Hepatic stellate cell (primary cell): Measurements from ENCODE around the gene PRRT2.

ENCODE experiments used
- DNase-seq: peaks from one replicate; pipeline ENCODE4 v3.0.0; 2011; ENCODE audit warnings: low spot score

The PRRT2 gene

GRCh38 chr16:29862884-29863668, 51.1 kb downstream of the PRRT2 start, which contains the start of gene CDIPT:
TSS of gene CDIPT (minus strand) at chr16:29863226. CDS start at chr16:29862857, 369 bp downstream.
- DNase-seq, result peak; percentile 91

GRCh38 chr16:29863669-29863984, 51.6 kb downstream of the PRRT2 start:
- DNase-seq, result no peak

GRCh38 chr16:29864205-29864604, 52.2 kb downstream of the PRRT2 start:
- no peak for DNase-seq
